ENCODE data around the gene TMEM272.

- TF ChIP-seq ZNF274 (IDR thresholded peaks at IDR 0.05; ENCODE audit: low read depth, low read length) = no peak
- TF ChIP-seq, protein P1, sequence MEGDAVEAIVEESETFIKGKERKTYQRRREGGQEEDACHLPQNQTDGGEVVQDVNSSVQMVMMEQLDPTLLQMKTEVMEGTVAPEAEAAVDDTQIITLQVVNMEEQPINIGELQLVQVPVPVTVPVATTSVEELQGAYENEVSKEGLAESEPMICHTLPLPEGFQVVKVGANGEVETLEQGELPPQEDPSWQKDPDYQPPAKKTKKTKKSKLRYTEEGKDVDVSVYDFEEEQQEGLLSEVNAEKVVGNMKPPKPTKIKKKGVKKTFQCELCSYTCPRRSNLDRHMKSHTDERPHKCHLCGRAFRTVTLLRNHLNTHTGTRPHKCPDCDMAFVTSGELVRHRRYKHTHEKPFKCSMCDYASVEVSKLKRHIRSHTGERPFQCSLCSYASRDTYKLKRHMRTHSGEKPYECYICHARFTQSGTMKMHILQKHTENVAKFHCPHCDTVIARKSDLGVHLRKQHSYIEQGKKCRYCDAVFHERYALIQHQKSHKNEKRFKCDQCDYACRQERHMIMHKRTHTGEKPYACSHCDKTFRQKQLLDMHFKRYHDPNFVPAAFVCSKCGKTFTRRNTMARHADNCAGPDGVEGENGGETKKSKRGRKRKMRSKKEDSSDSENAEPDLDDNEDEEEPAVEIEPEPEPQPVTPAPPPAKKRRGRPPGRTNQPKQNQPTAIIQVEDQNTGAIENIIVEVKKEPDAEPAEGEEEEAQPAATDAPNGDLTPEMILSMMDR (IDR thresholded peaks at IDR 0.05 in 2 of 3, conservative IDR thresholded peaks at IDR 0.05 in 1 of 3; ENCODE audit: borderline replicate concordance in 1 of 3, insufficient read depth in 1 of 3, low read depth in 2 of 3, low read length in 2 of 3) = no peak
- no peak for TF ChIP-seq RAD21 (IDR thresholded peaks at IDR 0.05; ENCODE audit: low read depth)
- TF ChIP-seq POLR2A (IDR thresholded peaks at IDR 0.05; ENCODE audit: borderline replicate concordance, extremely low read depth, insufficient read depth, insufficient read length) = no peak
- TF ChIP-seq POLR2AphosphoS5 (IDR thresholded peaks at IDR 0.05; ENCODE audit: low read depth, low read length) = no peak
- no peak for TF ChIP-seq EZH2 (IDR thresholded peaks at IDR 0.05)
- TF ChIP-seq REST (IDR thresholded peaks at IDR 0.05; ENCODE audit: low read depth) = no peak
- TF ChIP-seq SRF (IDR thresholded peaks at IDR 0.05; ENCODE audit: low read depth) = no peak
- TF ChIP-seq CEBPB (IDR thresholded peaks at IDR 0.05; ENCODE audit: low read depth) = no peak
These were observed 3.7 kb upstream of the TMEM272 start for GRCh38 chr13:51848674-51849073.
